ENCODE data around the gene USP33.
"Not testable (repeated sequence)": the region's sequence is repeated elsewhere in the genome, so short reads cannot be mapped to it uniquely, and the experiment has no call there.

The USP33 gene

DNA sequence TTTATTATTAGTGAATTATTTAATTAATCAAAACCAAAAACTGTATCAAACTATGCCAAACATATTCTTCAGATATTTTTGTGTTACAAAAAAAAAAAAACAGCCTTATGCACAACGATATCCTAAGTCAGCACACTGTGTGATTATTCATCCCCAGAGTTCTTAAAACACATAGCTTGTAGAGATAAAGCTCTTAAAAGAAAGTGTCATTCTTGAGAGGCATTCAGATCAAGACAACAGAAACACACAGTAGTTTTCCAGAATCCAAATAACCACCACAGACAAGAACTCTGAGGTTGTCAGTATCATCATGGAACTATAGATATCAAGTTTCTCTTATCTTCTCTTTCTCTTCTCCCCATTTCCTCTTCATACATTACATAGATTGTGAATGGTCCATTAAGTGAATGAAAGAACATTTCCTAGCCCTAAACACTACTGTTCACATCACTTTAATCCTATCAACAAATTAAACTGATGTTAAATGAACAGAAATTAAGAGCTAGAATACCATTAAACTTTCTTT, 90.7 kb downstream of the USP33 start:
- DNase-seq = no peak

DNA sequence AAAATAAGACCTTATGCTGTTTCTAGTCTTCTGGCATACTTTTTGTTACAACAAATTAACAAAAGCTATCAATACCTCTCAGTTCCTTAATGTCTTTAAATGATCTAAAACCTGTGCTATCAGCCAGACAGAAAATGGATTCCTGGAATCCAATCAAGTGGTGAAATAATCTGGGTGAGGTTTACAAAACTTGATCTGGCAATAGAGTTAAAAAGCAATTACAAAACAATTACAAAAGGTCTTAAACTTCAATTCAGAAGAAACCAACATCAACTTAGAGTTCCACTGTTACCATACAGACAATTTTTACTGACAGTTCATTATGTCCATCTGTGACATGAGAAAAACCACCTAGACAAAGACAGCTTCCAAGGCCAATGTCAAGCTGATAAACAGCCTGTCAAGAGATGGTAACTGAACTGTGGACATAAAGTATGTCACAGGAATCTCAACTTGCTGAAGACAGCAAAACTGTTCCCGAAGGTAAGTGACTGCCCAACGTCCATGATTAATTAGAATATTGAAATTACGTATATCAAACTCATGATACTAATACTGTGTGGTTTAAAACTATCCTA, 94.6 kb downstream of the USP33 start:
- DNase-seq = no peak

DNA sequence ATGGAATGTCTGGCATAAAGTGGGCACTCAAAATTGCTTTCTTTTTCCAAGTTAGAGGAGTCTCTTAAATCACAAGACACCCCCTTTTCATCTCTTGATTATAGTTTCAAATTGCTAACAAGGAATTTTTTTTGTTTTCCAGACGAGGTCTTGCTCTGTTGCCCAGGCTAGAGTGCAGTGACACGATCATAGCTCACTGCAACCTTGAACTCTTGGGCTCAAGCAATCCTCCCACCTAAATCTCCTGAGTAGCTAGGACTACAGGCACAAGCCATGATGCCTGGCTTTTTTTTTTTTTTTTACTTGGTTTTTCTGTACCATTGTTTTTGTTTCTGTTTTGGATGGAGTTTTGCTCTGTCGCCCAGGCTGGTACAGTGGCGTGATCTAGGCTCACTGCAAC, 98.0 kb downstream of the USP33 start:
- no peak for DNase-seq

- no peak for DNase-seq
Measured at GRCh38 chr1:77659879-77660593, 99.6 kb downstream of the USP33 start.

- DNase-seq = no peak
Measured at GRCh38 chr1:77658271-77658670, 101.4 kb downstream of the USP33 start.

GRCh38 chr1:77655431-77655974, 104.1 kb downstream of the USP33 start:
- DNase-seq = peak; percentile 95

GRCh38 chr1:77652970-77653516, 106.6 kb downstream of the USP33 start:
- no peak for DNase-seq

GRCh38 chr1:77652268-77652667, 107.4 kb downstream of the USP33 start:
- no peak for DNase-seq

- DNase-seq = no peak
Measured at GRCh38 chr1:77649127-77649526, 110.5 kb downstream of the USP33 start.

DNA sequence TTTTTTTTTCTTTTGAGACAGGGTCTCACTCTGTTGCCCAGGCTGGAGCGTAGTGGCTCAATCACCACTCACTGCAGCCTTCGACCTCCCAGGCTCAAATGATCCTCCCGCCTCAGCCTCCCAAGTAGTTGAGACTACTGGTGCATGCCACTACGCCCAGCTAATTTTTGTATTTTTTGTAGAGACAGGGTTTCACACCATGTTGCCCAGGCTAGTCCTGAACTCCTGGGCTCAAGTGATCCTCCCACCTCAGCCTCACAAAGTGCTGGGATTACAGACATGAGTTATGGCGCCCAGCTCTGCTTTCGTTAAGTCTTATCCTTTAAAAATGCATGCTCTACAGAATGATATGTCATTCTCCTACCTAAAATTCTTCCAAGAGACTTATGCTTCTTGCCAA, 113.4 kb downstream of the USP33 start:
- not testable (repeated sequence) for DNase-seq

Data from NCI-H2029 treated with DMSO at 0.1 percent for 48 hours (cell line).